ENCODE results near the gene SRP68.

Gene SRP68

GRCh38 chr17:76103274-76104139, 31.2 kb upstream of the SRP68 start, which contains the start of gene EXOC7:
EXOC7 (minus strand) TSS chr17:76103787; CDS start chr17:76103692, 95 bp downstream.
- no peaks in the 10 kb centered on the region for H3K27me3 ChIP-seq (ENCODE audit: control insufficient read depth, insufficient read depth, low read length)
- H3K4me1 ChIP-seq (ENCODE audit: control insufficient read depth, insufficient read depth, low read length): peaks cover 19% of the 10 kb centered on the region
- peaks cover 36% of the 10 kb centered on the region for H3K36me3 ChIP-seq (ENCODE audit: control insufficient read depth, insufficient read depth, low read length)
- H3K4me3 ChIP-seq (ENCODE audit: low read depth, low read length): peak within 1 kb of the TSS; percentile 71
- H3K27ac ChIP-seq (ENCODE audit: low read depth, low read length): peak within 1 kb of the TSS; percentile 89
- no peaks in the 10 kb centered on the region for H3K9me3 ChIP-seq (ENCODE audit: control insufficient read depth, insufficient read depth, low read length)
- peak within 1 kb of the TSS; percentile 49 for H3K9ac ChIP-seq (ENCODE audit: low read depth, low read length)

GRCh38 chr17:76102944-76103273, 30.6 kb upstream of the SRP68 start:
- H3K27ac ChIP-seq (ENCODE audit: low read depth, low read length): peak overlapping the region; percentile 89
- H3K4me1 ChIP-seq (ENCODE audit: control insufficient read depth, insufficient read depth, low read length): peaks cover 19% of the 10 kb centered on the region
- H3K9me3 ChIP-seq (ENCODE audit: control insufficient read depth, insufficient read depth, low read length): no peaks in the 10 kb centered on the region
- H3K9ac ChIP-seq (ENCODE audit: low read depth, low read length): peak overlapping the region; percentile 15; the same call in 1 of the 2 replicates
- peaks cover 41% of the 10 kb centered on the region for H3K36me3 ChIP-seq (ENCODE audit: control insufficient read depth, insufficient read depth, low read length)
- H3K4me3 ChIP-seq (ENCODE audit: low read depth, low read length): peak overlapping the region; percentile 71
- no peaks in the 10 kb centered on the region for H3K27me3 ChIP-seq (ENCODE audit: control insufficient read depth, insufficient read depth, low read length)

GRCh38 chr17:76097716-76098295, 25.5 kb upstream of the SRP68 start:
- Histone ChIP-seq H3K9me3 (ENCODE audit: control insufficient read depth, insufficient read depth, low read length) (no peaks in the 10 kb centered on the region), H3K27ac (ENCODE audit: low read depth, low read length) (no peak overlapping the region), H3K4me1 (ENCODE audit: control insufficient read depth, insufficient read depth, low read length) (peaks cover 2% of the 10 kb centered on the region; the same call in 1 of the 2 replicates), H3K9ac (ENCODE audit: low read depth, low read length) (no peak overlapping the region), H3K4me3 (ENCODE audit: low read depth, low read length) (no peak overlapping the region), H3K27me3 (ENCODE audit: control insufficient read depth, insufficient read depth, low read length) (no peaks in the 10 kb centered on the region), H3K36me3 (ENCODE audit: control insufficient read depth, insufficient read depth, low read length) (peaks cover 87% of the 10 kb centered on the region)

- H3K36me3 ChIP-seq (ENCODE audit: control insufficient read depth, insufficient read depth, low read length): peaks cover 85% of the 10 kb centered on the region
- H3K9me3 ChIP-seq (ENCODE audit: control insufficient read depth, insufficient read depth, low read length): no peaks in the 10 kb centered on the region
- no peaks in the 10 kb centered on the region for H3K4me1 ChIP-seq (ENCODE audit: control insufficient read depth, insufficient read depth, low read length)
- H3K4me3 ChIP-seq (ENCODE audit: low read depth, low read length): no peak overlapping the region
- no peak overlapping the region for H3K9ac ChIP-seq (ENCODE audit: low read depth, low read length)
- no peak overlapping the region for H3K27ac ChIP-seq (ENCODE audit: low read depth, low read length)
- no peaks in the 10 kb centered on the region for H3K27me3 ChIP-seq (ENCODE audit: control insufficient read depth, insufficient read depth, low read length)
Measured at GRCh38 chr17:76095943-76096342, 23.6 kb upstream of the SRP68 start.

GRCh38 chr17:76094046-76094445, 21.7 kb upstream of the SRP68 start:
- Histone ChIP-seq H3K9ac (ENCODE audit: low read depth, low read length) (no peak overlapping the region), H3K27ac (ENCODE audit: low read depth, low read length) (no peak overlapping the region), H3K27me3 (ENCODE audit: control insufficient read depth, insufficient read depth, low read length) (no peaks in the 10 kb centered on the region), H3K36me3 (ENCODE audit: control insufficient read depth, insufficient read depth, low read length) (peaks cover 85% of the 10 kb centered on the region), H3K4me1 (ENCODE audit: control insufficient read depth, insufficient read depth, low read length) (no peaks in the 10 kb centered on the region), H3K4me3 (ENCODE audit: low read depth, low read length) (no peak overlapping the region), H3K9me3 (ENCODE audit: control insufficient read depth, insufficient read depth, low read length) (no peaks in the 10 kb centered on the region)

GRCh38 chr17:76092526-76093413, 20.5 kb upstream of the SRP68 start:
- Histone ChIP-seq H3K36me3 (ENCODE audit: control insufficient read depth, insufficient read depth, low read length) (peaks cover 89% of the 10 kb centered on the region), H3K27ac (ENCODE audit: low read depth, low read length) (no peak overlapping the region), H3K9me3 (ENCODE audit: control insufficient read depth, insufficient read depth, low read length) (no peaks in the 10 kb centered on the region), H3K4me3 (ENCODE audit: low read depth, low read length) (no peak overlapping the region), H3K4me1 (ENCODE audit: control insufficient read depth, insufficient read depth, low read length) (no peaks in the 10 kb centered on the region), H3K9ac (ENCODE audit: low read depth, low read length) (no peak overlapping the region), H3K27me3 (ENCODE audit: control insufficient read depth, insufficient read depth, low read length) (no peaks in the 10 kb centered on the region)

GRCh38 chr17:76091526-76092286, 19.4 kb upstream of the SRP68 start:
- Histone ChIP-seq H3K4me3 (ENCODE audit: low read depth, low read length) (no peak overlapping the region), H3K27me3 (ENCODE audit: control insufficient read depth, insufficient read depth, low read length) (no peaks in the 10 kb centered on the region), H3K4me1 (ENCODE audit: control insufficient read depth, insufficient read depth, low read length) (no peaks in the 10 kb centered on the region), H3K9me3 (ENCODE audit: control insufficient read depth, insufficient read depth, low read length) (no peaks in the 10 kb centered on the region), H3K36me3 (ENCODE audit: control insufficient read depth, insufficient read depth, low read length) (peaks cover 89% of the 10 kb centered on the region), H3K27ac (ENCODE audit: low read depth, low read length) (no peak overlapping the region), H3K9ac (ENCODE audit: low read depth, low read length) (no peak overlapping the region)

GRCh38 chr17:76090517-76091129, 18.3 kb upstream of the SRP68 start:
- H3K27ac ChIP-seq (ENCODE audit: low read depth, low read length): no peak overlapping the region
- no peaks in the 10 kb centered on the region for H3K9me3 ChIP-seq (ENCODE audit: control insufficient read depth, insufficient read depth, low read length)
- no peak overlapping the region for H3K9ac ChIP-seq (ENCODE audit: low read depth, low read length)
- no peaks in the 10 kb centered on the region for H3K4me1 ChIP-seq (ENCODE audit: control insufficient read depth, insufficient read depth, low read length)
- H3K4me3 ChIP-seq (ENCODE audit: low read depth, low read length): no peak overlapping the region
- no peaks in the 10 kb centered on the region for H3K27me3 ChIP-seq (ENCODE audit: control insufficient read depth, insufficient read depth, low read length)
- H3K36me3 ChIP-seq (ENCODE audit: control insufficient read depth, insufficient read depth, low read length): peaks cover 94% of the 10 kb centered on the region

- Histone ChIP-seq H3K27me3 (ENCODE audit: control insufficient read depth, insufficient read depth, low read length) (no peaks in the 10 kb centered on the region), H3K27ac (ENCODE audit: low read depth, low read length) (no peak overlapping the region), H3K4me3 (ENCODE audit: low read depth, low read length) (no peak overlapping the region), H3K4me1 (ENCODE audit: control insufficient read depth, insufficient read depth, low read length) (no peaks in the 10 kb centered on the region), H3K36me3 (ENCODE audit: control insufficient read depth, insufficient read depth, low read length) (peaks cover 94% of the 10 kb centered on the region), H3K9me3 (ENCODE audit: control insufficient read depth, insufficient read depth, low read length) (no peaks in the 10 kb centered on the region), H3K9ac (ENCODE audit: low read depth, low read length) (no peak overlapping the region)
Measured at GRCh38 chr17:76089680-76090516, 17.6 kb upstream of the SRP68 start.

Data from HUES48 (cell line).